WERI-Rb-1 (cell line): ENCODE measurements around the gene ZNF609.

Experiments
- DNase-seq: peaks from one replicate; pipeline ENCODE4 v3.0.0-alpha.2; 2020
- H3K27ac ChIP-seq: fragments of 250-450 bp; sonication (Bioruptor Pico); 2 replicates; pipeline ENCODE4 v1.5.1; 2020; ENCODE audit warnings: mild to moderate bottlenecking, moderate library complexity
- H3K27me3 ChIP-seq: fragments of 250-450 bp; sonication (Bioruptor Pico); 2 replicates; pipeline ENCODE4 v1.5.1; 2021; ENCODE audit warnings: mild to moderate bottlenecking, low read depth, moderate library complexity; ENCODE audit not compliant: insufficient read depth, severe bottlenecking
- H3K36me3 ChIP-seq: fragments of 250-450 bp; sonication (Bioruptor Pico); 2 replicates; pipeline ENCODE4 v1.5.1; 2020; ENCODE audit warnings: mild to moderate bottlenecking, moderate library complexity
- H3K4me3 ChIP-seq: 2 replicates; pipeline ENCODE4 v1.5.1; 2011; ENCODE audit warnings: low read depth, mild to moderate bottlenecking, control low read depth, low read length
- H3K9me3 ChIP-seq: fragments of 250-450 bp; sonication (Bioruptor Pico); 2 replicates; pipeline ENCODE4 v1.5.1; 2021; ENCODE audit warnings: mild to moderate bottlenecking, moderate library complexity; ENCODE audit not compliant: severe bottlenecking
- TF ChIP-seq, protein P1 (sequence below): IDR thresholded peaks from 2 replicates; pipeline ENCODE4 v1.5.1; 2011; ENCODE audit warnings: low read depth, mild to moderate bottlenecking, control low read depth, inconsistent platforms, low read length

The ZNF609 gene

DNA sequence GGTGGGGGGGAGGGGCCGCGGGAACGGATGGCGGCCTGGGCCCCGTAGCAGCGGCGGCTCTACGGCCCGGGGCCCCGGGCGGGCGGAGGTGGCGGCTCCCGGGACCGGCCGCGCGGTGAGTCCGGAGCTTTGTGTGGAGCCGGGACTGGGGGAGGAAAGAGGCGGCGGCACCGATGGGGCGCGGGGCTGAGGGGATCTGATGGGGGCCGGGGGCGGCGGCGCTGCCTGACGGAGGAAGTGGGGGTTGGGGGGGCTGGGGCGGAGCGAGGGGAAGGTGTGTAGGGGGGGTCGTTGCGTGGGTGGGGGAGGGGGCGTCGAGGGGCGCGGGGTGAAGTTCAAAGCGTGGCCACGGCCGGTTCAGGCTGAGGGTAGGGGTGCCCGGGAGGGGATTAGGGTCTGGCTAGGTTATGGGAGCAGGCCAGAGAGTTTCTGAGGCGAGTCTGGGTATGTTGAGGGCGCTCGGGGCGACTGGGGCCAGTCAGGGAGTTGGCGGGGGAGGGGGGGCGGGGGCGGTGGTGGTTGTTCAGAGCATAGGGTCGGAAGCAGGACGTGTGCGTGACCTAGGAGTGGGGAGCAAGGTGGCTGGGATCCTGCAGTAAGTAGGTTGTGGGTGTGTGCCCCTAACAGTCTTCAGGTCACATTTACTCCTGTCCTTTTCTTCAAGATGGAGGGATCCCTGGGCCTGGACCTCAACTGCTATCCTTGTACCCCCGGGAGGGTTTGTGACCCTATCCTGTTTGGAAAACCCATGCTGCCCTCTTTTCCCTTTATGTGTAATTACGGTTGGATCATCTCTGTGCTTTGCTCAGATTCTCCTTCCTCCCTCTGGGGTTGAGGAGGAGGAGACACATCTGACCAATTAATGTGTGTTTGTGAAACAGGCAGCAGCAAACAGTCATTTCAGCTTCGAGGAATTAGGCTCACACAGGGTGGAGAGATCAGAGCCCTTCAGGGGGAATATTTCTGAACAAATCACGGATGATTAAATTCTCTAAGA lies 644 bp downstream of the ZNF609 start:
- H3K36me3 ChIP-seq: peaks cover 23% of the 10 kb centered on the region
- TF ChIP-seq, protein P1, sequence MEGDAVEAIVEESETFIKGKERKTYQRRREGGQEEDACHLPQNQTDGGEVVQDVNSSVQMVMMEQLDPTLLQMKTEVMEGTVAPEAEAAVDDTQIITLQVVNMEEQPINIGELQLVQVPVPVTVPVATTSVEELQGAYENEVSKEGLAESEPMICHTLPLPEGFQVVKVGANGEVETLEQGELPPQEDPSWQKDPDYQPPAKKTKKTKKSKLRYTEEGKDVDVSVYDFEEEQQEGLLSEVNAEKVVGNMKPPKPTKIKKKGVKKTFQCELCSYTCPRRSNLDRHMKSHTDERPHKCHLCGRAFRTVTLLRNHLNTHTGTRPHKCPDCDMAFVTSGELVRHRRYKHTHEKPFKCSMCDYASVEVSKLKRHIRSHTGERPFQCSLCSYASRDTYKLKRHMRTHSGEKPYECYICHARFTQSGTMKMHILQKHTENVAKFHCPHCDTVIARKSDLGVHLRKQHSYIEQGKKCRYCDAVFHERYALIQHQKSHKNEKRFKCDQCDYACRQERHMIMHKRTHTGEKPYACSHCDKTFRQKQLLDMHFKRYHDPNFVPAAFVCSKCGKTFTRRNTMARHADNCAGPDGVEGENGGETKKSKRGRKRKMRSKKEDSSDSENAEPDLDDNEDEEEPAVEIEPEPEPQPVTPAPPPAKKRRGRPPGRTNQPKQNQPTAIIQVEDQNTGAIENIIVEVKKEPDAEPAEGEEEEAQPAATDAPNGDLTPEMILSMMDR: no peak
- H3K4me3 ChIP-seq: peak overlapping the region; percentile 51
- DNase-seq: peak; percentile 55
- no peaks in the 10 kb centered on the region for H3K9me3 ChIP-seq
- H3K27me3 ChIP-seq: no peaks in the 10 kb centered on the region
- H3K27ac ChIP-seq: peak overlapping the region; percentile 81

DNA sequence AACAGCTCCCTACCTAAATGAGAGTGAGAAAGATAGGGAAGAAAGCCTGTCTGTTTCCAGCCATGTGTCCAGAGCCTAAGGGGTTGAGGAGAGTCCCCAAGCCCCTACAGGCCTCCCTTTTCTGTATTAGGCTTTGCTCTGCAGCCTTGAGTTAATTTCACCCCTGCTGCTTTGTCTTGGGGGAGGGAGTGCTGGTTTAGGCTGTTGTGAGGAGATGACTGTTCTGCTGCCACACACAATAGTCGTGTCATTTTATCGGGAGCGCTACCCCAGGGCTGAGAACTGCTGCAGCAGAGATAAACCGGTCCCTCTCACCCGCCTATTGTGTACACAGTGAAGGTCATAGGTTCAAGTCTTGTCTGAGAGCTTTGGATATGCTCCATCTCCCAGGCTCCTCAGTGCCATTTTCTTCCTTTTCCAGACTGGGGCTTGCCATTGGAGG lies 1.4 kb downstream of the ZNF609 start:
- TF ChIP-seq, protein P1: no peak
- DNase-seq: peak; percentile 22
- Histone ChIP-seq H3K27me3 (no peaks in the 10 kb centered on the region), H3K4me3 (peak overlapping the region; percentile 51), H3K36me3 (peaks cover 26% of the 10 kb centered on the region), H3K9me3 (no peaks in the 10 kb centered on the region), H3K27ac (peak overlapping the region; percentile 72)

DNA sequence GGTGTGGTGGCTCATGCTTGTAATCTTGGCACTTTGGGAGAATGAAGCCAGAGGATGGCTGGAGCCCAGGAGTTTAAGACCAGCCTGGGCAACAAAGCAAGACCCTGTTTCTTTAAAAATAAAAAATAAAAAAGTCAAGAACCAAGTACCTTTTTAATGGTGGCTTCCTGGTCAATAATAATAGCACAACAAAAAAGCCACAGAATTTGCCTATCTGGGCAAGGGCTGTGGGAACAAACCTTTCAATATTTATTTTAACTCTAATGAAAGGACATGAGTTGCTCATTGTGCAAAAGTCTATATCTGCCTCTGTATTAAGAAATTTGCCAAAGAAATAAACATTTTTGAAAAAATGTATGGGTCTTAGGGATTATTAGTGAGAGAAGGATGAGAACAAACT lies 2.1 kb downstream of the ZNF609 start:
- Histone ChIP-seq H3K9me3 (no peaks in the 10 kb centered on the region), H3K27ac (peak overlapping the region; percentile 72), H3K27me3 (no peaks in the 10 kb centered on the region), H3K36me3 (peaks cover 29% of the 10 kb centered on the region), H3K4me3 (no peak overlapping the region)
- TF ChIP-seq, protein P1: no peak
- no peak for DNase-seq

DNA sequence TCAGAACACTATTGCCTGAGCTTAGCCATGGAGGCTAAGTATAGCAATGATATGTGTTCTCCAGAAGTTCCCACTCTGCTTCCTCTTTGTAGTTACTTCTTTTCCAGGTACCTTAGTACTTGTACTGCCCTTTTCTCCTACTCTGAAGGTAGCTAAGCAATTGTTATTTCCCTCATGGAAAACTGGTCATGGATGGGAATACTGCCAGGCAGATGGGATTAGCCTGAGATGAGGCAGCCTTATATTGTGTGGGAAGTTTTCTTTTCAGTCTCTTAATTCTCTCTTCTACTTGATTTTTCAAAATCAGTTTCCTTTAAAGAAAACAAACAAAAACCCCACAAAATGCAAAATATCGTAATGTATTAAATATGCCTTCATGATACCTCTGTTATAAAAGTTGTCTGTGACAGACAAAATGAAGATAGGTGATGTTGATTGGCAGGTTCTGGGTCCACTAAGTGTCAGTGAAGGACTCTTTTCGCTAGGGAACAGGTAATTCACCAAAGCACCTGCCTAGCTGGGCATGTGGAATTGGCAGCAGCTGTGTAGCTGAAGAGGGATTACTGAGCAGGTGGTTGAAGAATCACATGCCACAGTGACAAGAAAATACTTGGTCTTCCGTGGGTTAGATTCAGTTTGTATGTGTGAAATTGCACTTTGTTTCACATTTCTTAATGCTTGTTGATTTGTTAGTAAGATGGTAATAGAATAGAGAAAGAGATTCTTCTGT lies 4.1 kb downstream of the ZNF609 start:
- Histone ChIP-seq H3K27me3 (no peaks in the 10 kb centered on the region), H3K4me3 (no peak overlapping the region), H3K36me3 (peaks cover 39% of the 10 kb centered on the region), H3K27ac (0 out of 2 replicates have a peak overlapping the region, but pooled peaks have one; percentile 20), H3K9me3 (no peaks in the 10 kb centered on the region)
- peak; percentile 16 for DNase-seq
- TF ChIP-seq, protein P1: no peak

DNA sequence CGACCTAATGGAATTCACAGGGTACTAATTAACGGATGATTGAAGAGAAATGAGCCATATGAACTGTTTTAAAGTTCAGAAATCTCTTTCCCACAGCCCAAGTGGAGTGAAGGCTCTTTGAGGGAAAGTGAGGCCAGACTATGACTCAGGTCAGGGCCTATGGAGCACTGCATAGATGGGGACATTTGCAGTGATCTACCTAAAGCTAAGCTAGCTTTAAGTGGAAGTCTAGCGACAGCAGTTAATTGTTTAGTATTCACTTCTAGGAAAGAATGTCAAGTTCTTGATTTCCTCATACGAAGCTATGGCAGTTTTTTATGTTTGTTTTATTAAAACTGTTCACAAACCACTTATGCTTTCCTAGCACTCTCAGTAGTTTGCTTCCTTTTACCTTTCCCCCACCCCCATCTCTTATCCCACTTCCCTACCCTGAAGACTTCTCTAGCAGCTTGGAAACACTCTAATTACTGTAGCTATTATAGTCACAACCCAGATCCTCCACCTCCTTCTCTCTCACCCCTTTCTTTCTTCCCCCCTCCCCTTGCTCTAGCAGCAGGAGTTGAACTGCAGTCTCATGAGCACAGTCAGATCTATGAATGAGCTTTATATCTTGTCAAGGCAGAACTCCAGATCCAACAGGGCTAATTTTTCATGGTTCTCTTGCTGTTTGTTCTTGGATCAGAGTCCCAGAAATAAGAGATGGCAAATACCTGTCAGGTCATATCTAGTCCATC lies 6.2 kb downstream of the ZNF609 start:
- H3K9me3 ChIP-seq: no peaks in the 10 kb centered on the region
- peaks cover 45% of the 10 kb centered on the region for H3K36me3 ChIP-seq
- peak; percentile 22 for DNase-seq
- H3K27me3 ChIP-seq: no peaks in the 10 kb centered on the region
- TF ChIP-seq, protein P1: no peak
- H3K4me3 ChIP-seq: no peak overlapping the region
- H3K27ac ChIP-seq: 0 out of 2 replicates have a peak overlapping the region, but pooled peaks have one; percentile 3
